HepG2 (cell line): ENCODE measurements around the gene GNPAT. TPM values are rescaled to one million over a fixed set of nuclear protein-coding genes. Genes with fewer than 3 reads are reported as not detected.
A peak's percentile ranks its signal among the peaks of the same experiment; 100 is the strongest.

Experiments used
- ARNTL ChIP-seq: sonication (generic); formaldehyde crosslinking; IDR thresholded peaks from 2 replicates; pipeline ENCODE4 v1.4.0; 2020; ENCODE audit warnings: mild to moderate bottlenecking, missing genetic modification reagents
- DMTF1 ChIP-seq: sonication (generic); formaldehyde crosslinking; IDR thresholded peaks from 2 replicates; pipeline ENCODE4 v1.4.0; 2020; ENCODE audit warnings: mild to moderate bottlenecking, missing genetic modification reagents
- EZH2 ChIP-seq: conservative IDR thresholded peaks from 2 replicates; pipeline ENCODE4 v1.6.1; 2012; ENCODE audit warnings: mild to moderate bottlenecking, low read depth, low read length, moderate library complexity
- FIP1L1 ChIP-seq: fragments of 200-400 bp; formaldehyde crosslinking; IDR thresholded peaks from 2 replicates; pipeline ENCODE4 v1.6.1; 2018; ENCODE audit warnings: low read depth, mild to moderate bottlenecking, low read length, moderate library complexity, borderline replicate concordance; ENCODE audit not compliant: insufficient read depth
- HDAC2 ChIP-seq: sonication (generic); formaldehyde crosslinking; IDR thresholded peaks from 2 replicates; pipeline ENCODE4 v1.4.0; 2020; ENCODE audit warnings: missing genetic modification reagents
- HOXA5 ChIP-seq: sonication (generic); formaldehyde crosslinking; IDR thresholded peaks from 2 replicates; pipeline ENCODE4 v1.4.0; 2020; ENCODE audit warnings: missing genetic modification reagents
- KLF13 ChIP-seq: sonication (generic); formaldehyde crosslinking; IDR thresholded peaks from 2 replicates; pipeline ENCODE4 v1.4.0; 2020; ENCODE audit warnings: mild to moderate bottlenecking, missing genetic modification reagents
- NFRKB ChIP-seq: fragments of 450-650 bp; IDR thresholded peaks from 2 replicates; pipeline ENCODE4 v1.6.1; 2017
- PCBP2 ChIP-seq: fragments of 200-400 bp; formaldehyde crosslinking; optimal IDR thresholded peaks from 2 replicates; pipeline ENCODE3; 2018; ENCODE audit warnings: low read length, low read depth; ENCODE audit not compliant: poor library complexity, severe bottlenecking
- SP140L ChIP-seq: sonication (generic); formaldehyde crosslinking; IDR thresholded peaks from 2 replicates; pipeline ENCODE4 v1.4.0; 2020; ENCODE audit warnings: missing genetic modification reagents, borderline replicate concordance
- SRSF9 ChIP-seq: fragments of 200-400 bp; formaldehyde crosslinking; IDR thresholded peaks from 2 replicates; pipeline ENCODE4 v1.6.1; 2018; ENCODE audit warnings: borderline replicate concordance, mild to moderate bottlenecking, low read depth, low read length; ENCODE audit not compliant: insufficient read depth, poor library complexity, severe bottlenecking
- TAF1 ChIP-seq: sonication (generic); formaldehyde crosslinking; IDR thresholded peaks from 2 replicates; pipeline ENCODE4 v1.4.0; 2020; ENCODE audit warnings: missing genetic modification reagents
- THAP8 ChIP-seq: sonication (generic); formaldehyde crosslinking; IDR thresholded peaks from 2 replicates; pipeline ENCODE4 v1.5.1; 2020; ENCODE audit warnings: missing genetic modification reagents, mild to moderate bottlenecking, borderline replicate concordance
- TMF1 ChIP-seq: sonication (generic); formaldehyde crosslinking; IDR thresholded peaks from 2 replicates; pipeline ENCODE4 v1.8.1; 2022; ENCODE audit warnings: low read depth, missing genetic modification reagents
- XRCC5 ChIP-seq: fragments of 200-400 bp; formaldehyde crosslinking; optimal IDR thresholded peaks from 2 replicates; pipeline ENCODE3; 2017; ENCODE audit warnings: mild to moderate bottlenecking, low read length
- ZBTB21 ChIP-seq: sonication (generic); formaldehyde crosslinking; IDR thresholded peaks from 2 replicates; pipeline ENCODE4 v1.4.0; 2020; ENCODE audit warnings: missing genetic modification reagents
- ZNF850 ChIP-seq: sonication (generic); formaldehyde crosslinking; conservative IDR thresholded peaks from 2 replicates; pipeline ENCODE4 v1.9.0; 2021; ENCODE audit warnings: mild to moderate bottlenecking, missing genetic modification reagents
- ZSCAN21 ChIP-seq: sonication (generic); formaldehyde crosslinking; IDR thresholded peaks from 2 replicates; pipeline ENCODE4 v1.8.0; 2022; ENCODE audit warnings: mild to moderate bottlenecking, missing genetic modification reagents, moderate library complexity, borderline replicate concordance
- polyA plus RNA-seq, 8 experiments: library from polyadenylated mRNA; depleted of rRNA in 3 of 8; stranded (reverse) in 7 of 8; unstranded in 1 of 8; fragments of >200 nt; fragmentation: Illumina TruSeq in 4 of 8; extraction: Trizol in 4 of 8; gene quantifications; 2 replicates each; pipeline versions ENCODE4 v1.2.1 to v1.2.3, GENCODE V29; 2011 to 2016; ENCODE audit warnings: low read depth in 4 of 8, missing spikeins in 1 of 8, mixed read lengths in 1 of 8; ENCODE audit not compliant: insufficient read depth in 1 of 8
- total RNA-seq, 5 experiments: library from RNA; depleted of rRNA; stranded (reverse); fragments of >200 nt; fragmentation: Illumina TruSeq; extraction: Trizol; gene quantifications; 2 replicates each; pipeline ENCODE4 v1.2.3, GENCODE V29; 2016; ENCODE audit warnings: low read depth in 1 of 5
- TF ChIP-seq, protein P1 (sequence below): fragments of 450-650 bp; IDR thresholded peaks from 2 replicates; pipeline ENCODE4 v1.6.1; 2017
- TF ChIP-seq, protein P2 (sequence below): sonication (generic); formaldehyde crosslinking; IDR thresholded peaks from 2 replicates; pipeline ENCODE4 v1.5.0; 2020; ENCODE audit warnings: mild to moderate bottlenecking, missing genetic modification reagents
- TF ChIP-seq, protein P3 (sequence below): sonication (generic); formaldehyde crosslinking; IDR thresholded peaks from 2 replicates; pipeline ENCODE4 v1.5.1; 2020; ENCODE audit warnings: missing genetic modification reagents, mild to moderate bottlenecking, borderline replicate concordance

Gene GNPAT
- total and polyA plus RNA-seq, 2 of the 13 experiments (the other 11 are each of a cell fraction or from before 2014, with no cell fraction given) = 58.3 to 114 TPM

DNA sequence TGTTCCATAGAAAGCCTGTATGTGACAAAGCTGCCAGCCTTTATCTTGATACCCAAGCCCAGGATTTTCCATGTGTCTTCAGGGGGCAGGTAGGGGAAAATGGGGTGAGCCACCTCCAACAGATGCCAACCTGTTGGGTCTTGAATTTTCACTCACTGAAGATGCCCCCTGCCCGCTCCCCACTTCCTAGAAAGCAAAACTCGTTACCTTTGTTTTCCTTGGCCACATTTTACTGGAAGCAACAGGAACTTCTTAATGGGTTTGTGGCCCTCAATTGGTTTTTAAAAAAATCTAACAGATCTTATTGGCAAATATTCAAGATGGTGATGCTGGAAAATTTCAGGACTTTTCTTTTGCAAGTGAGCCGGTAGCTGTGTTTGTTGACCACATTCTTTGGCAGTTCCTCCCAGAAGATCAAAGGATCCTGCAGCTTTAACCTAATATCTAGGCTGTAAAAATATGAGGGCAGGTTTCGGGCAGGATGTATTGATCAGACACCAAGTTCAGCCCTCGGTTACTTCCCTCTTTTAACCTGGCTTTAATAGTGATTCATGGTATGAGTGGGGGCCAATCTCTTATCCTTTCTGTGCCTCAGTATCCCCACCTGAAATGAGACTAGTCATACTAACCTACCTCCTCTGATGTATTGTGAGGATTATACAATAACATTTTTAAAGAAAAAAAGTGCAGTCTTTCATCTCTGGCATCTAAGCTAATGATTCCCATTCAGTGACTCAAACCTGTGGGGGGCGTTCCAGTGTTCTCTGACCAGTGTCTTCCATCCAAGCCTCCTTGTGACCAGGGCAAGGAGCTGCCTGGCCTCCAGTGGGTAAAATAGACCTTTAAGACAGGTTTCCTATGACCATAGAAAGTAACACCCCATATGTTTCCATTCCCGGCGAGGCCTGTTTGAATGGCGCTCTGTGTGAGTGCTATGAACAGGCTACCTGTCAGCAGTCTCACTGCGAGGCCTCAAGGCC is 21.3 kb upstream of the GNPAT start (continued):
- TF ChIP-seq, protein P1, sequence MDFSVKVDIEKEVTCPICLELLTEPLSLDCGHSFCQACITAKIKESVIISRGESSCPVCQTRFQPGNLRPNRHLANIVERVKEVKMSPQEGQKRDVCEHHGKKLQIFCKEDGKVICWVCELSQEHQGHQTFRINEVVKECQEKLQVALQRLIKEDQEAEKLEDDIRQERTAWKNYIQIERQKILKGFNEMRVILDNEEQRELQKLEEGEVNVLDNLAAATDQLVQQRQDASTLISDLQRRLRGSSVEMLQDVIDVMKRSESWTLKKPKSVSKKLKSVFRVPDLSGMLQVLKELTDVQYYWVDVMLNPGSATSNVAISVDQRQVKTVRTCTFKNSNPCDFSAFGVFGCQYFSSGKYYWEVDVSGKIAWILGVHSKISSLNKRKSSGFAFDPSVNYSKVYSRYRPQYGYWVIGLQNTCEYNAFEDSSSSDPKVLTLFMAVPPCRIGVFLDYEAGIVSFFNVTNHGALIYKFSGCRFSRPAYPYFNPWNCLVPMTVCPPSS = no peak
- no peak for TF ChIP-seq NFRKB
- no peak for TF ChIP-seq ARNTL (CRISPR knock-in tag)
- TF ChIP-seq EZH2 = no peak
- TF ChIP-seq ZBTB21 (CRISPR knock-in tag) = no peak
- peak; percentile 41; the same call in 1 of the 2 replicates for TF ChIP-seq HDAC2 (CRISPR knock-in tag)
- no peak for TF ChIP-seq HOXA5
- TF ChIP-seq, protein P2, sequence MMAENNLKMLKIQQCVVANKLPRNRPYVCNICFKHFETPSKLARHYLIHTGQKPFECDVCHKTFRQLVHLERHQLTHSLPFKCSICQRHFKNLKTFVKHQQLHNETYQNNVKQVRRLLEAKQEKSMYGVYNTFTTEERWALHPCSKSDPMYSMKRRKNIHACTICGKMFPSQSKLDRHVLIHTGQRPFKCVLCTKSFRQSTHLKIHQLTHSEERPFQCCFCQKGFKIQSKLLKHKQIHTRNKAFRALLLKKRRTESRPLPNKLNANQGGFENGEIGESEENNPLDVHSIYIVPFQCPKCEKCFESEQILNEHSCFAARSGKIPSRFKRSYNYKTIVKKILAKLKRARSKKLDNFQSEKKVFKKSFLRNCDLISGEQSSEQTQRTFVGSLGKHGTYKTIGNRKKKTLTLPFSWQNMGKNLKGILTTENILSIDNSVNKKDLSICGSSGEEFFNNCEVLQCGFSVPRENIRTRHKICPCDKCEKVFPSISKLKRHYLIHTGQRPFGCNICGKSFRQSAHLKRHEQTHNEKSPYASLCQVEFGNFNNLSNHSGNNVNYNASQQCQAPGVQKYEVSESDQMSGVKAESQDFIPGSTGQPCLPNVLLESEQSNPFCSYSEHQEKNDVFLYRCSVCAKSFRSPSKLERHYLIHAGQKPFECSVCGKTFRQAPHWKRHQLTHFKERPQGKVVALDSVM (CRISPR knock-in tag) = no peak
- TF ChIP-seq FIP1L1 = no peak
- no peak for TF ChIP-seq SP140L (CRISPR knock-in tag)
- no peak for TF ChIP-seq ZNF850 (CRISPR knock-in tag)
- TF ChIP-seq TMF1 = no peak
- TF ChIP-seq KLF13 = no peak
- no peak for TF ChIP-seq XRCC5
- no peak for TF ChIP-seq THAP8 (CRISPR knock-in tag)
- TF ChIP-seq DMTF1 (CRISPR knock-in tag) = no peak
- TF ChIP-seq, protein P3, sequence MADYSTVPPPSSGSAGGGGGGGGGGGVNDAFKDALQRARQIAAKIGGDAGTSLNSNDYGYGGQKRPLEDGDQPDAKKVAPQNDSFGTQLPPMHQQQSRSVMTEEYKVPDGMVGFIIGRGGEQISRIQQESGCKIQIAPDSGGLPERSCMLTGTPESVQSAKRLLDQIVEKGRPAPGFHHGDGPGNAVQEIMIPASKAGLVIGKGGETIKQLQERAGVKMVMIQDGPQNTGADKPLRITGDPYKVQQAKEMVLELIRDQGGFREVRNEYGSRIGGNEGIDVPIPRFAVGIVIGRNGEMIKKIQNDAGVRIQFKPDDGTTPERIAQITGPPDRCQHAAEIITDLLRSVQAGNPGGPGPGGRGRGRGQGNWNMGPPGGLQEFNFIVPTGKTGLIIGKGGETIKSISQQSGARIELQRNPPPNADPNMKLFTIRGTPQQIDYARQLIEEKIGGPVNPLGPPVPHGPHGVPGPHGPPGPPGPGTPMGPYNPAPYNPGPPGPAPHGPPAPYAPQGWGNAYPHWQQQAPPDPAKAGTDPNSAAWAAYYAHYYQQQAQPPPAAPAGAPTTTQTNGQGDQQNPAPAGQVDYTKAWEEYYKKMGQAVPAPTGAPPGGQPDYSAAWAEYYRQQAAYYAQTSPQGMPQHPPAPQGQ = no peak
- no peak for TF ChIP-seq TAF1
- TF ChIP-seq ZSCAN21 (CRISPR knock-in tag) = no peak
- TF ChIP-seq SRSF9 = no peak
- no peak for TF ChIP-seq PCBP2
